ENCODE results near the gene NBEA.
A peak's percentile ranks its signal among the peaks of the same experiment; 100 is the strongest.

The NBEA gene

DNA sequence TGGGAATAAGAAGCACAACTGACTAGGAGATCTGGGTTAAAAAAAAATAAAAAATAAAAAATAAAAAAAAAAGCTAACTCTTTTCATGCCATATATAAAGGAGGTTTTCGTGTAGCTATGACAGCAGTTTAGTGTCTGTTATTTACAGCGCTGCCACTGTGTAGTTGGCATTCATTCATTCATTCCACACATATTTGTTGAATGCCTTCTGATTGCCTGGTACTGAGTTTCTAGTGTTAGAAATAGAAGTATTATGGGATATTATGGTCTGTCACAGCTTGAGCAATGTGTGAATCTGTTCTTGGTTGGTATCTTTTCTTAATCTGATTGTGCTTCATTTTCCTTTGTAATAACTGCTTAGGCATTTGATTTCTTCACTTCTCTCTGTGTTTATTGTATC, 237.4 kb downstream of the NBEA start:
- in situ Hi-C loops (cut with HindIII; ENCODE audit: low pct_unique_long_range_greater_than_20kb, low sequenced_read_pairs), result no loop called here
- DNase-seq (ENCODE audit: low read depth in 1 of 2, low spot score in 1 of 2), result peak in 1 of 2 experiments; percentile 17
- no peak for TF ChIP-seq JUND (IDR thresholded peaks at IDR 0.05; ENCODE audit: low read depth)

DNA sequence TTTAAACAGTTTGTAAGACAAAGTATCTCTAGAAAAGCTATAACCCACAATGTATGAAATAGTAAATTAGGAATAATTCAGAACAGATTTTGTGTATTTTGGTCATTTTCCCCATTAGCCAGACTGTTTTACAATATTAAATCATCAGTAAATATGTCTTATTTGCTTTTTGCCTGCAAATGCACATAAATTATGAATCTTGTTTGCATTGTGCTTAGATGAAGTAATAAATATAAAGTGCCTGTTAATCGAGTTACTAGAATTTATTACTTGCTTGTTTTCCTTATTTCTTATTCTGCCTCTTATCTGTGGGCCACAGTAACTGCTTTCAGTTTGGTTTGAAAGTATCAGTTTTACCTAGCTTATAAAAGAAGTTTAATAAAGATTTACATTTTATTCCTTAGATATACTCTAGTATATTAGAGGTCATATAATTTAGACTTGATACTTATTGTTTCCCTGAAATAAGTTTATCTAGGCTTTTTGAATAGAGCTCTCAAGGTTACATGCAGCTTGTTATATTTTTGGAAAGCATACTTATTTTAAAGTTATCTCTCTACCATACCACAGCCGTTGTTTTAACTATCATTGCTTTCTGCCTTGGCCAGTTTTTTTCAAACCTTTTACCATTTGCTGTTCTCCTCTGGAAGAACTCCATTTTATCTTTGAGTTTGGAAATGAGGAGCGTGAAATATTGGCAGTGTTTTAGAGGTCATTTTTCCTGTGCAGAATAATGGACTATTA, 238.0 kb downstream of the NBEA start:
- in situ Hi-C loops (cut with HindIII; ENCODE audit: low pct_unique_long_range_greater_than_20kb, low sequenced_read_pairs), result no loop called here
- no peak for DNase-seq (ENCODE audit: low read depth in 1 of 2, low spot score in 1 of 2)
- no peak for TF ChIP-seq JUND (IDR thresholded peaks at IDR 0.05; ENCODE audit: low read depth)

DNA sequence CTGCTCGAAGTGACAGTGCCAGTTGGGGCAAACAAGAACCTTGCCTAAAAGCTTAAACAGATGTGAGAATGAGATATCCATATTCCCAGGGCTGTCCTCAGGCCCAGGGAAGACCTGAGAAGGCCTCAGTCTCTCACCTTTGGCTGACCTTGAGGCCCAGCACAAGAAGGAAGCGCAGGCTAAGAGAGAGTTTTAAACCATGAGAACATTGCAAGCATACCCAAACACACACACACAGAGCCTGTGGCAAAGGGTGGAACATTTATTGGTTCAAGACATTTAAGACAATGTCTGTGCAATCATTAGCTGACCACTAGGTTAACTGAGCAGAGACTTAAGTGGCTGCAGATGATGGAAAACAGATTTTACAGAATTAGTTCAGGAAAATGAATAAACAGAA, 248.2 kb downstream of the NBEA start:
- peak in 1 of 2 experiments; percentile 26 for DNase-seq (ENCODE audit: low read depth in 1 of 2, low spot score in 1 of 2)
- in situ Hi-C loops (cut with HindIII; ENCODE audit: low pct_unique_long_range_greater_than_20kb, low sequenced_read_pairs), result no loop called here
- TF ChIP-seq JUND (IDR thresholded peaks at IDR 0.05; ENCODE audit: low read depth), result no peak

DNA sequence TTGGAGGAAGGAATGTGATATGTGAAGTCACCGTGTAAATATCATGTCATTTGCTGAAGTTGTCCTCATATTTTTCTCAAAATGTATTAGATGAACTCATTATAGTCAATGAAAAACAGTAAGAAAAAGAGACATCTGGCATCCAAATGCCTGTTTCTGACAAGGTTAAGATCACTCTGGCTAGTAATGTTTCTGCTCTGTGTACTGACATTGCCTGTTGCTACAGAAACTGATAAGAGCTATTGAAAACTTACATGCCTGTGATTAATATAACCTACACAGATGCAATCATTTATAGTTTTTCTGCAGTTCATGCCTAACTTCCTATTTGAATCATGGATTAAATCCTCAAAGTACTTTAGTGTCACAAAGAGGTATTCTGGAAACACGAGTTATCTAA, 249.8 kb downstream of the NBEA start:
- TF ChIP-seq JUND (IDR thresholded peaks at IDR 0.05; ENCODE audit: low read depth), result no peak
- in situ Hi-C loops (cut with HindIII; ENCODE audit: low pct_unique_long_range_greater_than_20kb, low sequenced_read_pairs), result no loop called here

DNA sequence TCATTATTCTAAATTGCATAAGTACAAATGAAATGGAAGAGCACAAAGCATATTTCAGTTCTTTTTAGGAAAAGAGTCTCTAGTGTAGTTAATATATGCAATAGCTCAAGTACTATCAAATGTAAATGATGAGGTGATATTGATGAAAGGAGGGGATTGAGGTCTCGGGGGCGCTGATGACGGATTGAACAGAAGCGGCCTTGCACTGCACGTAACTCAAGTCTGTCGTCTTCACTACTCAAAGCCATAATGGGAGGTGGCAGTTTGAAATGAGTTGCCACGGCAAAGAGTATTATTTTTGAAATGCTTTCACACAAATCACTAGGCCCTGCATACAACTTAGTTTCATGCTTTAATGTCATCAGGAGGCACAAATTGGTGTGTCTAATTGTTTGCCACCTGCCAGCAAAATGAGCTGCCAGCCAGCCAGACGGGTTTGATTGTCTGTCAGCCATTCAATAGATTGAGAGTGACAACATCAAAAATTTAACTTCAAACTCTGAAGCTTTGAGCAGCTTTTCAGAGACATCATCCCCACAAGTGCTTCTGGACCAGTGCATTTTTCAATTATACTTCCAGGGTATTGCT, 256.6 kb downstream of the NBEA start:
- in situ Hi-C loops (cut with HindIII; ENCODE audit: low pct_unique_long_range_greater_than_20kb, low sequenced_read_pairs), result no loop called here
- DNase-seq (ENCODE audit: low read depth in 1 of 2, low spot score in 1 of 2), result no peak
- no peak for TF ChIP-seq JUND (IDR thresholded peaks at IDR 0.05; ENCODE audit: low read depth)

More for the DNA sequence above, 249.8 kb downstream of the NBEA start:
- no peak for DNase-seq (ENCODE audit: low read depth in 1 of 2, low spot score in 1 of 2)

DNA sequence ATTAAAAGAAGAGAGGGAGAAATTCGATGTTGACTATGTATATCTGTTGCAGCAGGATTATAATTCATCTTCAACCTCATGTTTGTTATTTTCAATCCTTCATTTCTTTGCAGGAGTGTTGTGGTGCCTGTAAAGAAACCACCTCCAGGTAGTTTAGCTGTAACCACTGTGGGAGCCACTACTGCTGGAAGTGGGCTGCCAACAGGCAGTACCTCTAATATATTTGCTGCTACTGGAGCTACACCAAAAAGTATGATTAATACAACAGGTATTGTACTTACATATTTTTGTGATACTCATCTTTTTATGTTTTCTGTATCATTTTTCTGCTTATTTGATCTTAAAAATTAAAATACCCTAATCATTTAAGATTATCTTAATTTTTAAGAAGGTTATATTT, 266.5 kb downstream of the NBEA start:
- DNase-seq (ENCODE audit: low read depth in 1 of 2, low spot score in 1 of 2), result no peak
- TF ChIP-seq JUND (IDR thresholded peaks at IDR 0.05; ENCODE audit: low read depth), result no peak
- in situ Hi-C loops (cut with HindIII; ENCODE audit: low pct_unique_long_range_greater_than_20kb, low sequenced_read_pairs), result no loop called here

DNA sequence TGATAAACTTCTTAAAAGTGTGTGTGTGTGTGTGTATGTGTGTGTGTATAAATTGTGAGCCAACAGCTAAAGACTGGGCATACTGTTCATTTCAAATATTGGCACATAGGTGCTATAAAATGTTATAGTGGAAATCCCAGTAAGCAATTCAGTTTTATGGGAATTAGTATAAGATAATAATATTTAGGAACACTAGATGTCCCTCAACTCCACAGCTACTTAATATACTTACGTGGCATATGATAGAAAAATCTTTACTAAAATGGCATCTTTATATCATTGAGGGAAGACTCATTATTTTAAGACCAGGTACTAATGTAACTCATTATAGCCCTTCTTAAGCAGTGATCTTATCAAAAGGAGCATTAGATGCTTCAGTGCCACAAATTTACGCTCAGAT, 268.2 kb downstream of the NBEA start:
- in situ Hi-C loops (cut with HindIII; ENCODE audit: low pct_unique_long_range_greater_than_20kb, low sequenced_read_pairs), result no loop called here
- no peak for TF ChIP-seq JUND (IDR thresholded peaks at IDR 0.05; ENCODE audit: low read depth)
- DNase-seq (ENCODE audit: low read depth in 1 of 2, low spot score in 1 of 2), result peak in 1 of 2 experiments; percentile 5

DNA sequence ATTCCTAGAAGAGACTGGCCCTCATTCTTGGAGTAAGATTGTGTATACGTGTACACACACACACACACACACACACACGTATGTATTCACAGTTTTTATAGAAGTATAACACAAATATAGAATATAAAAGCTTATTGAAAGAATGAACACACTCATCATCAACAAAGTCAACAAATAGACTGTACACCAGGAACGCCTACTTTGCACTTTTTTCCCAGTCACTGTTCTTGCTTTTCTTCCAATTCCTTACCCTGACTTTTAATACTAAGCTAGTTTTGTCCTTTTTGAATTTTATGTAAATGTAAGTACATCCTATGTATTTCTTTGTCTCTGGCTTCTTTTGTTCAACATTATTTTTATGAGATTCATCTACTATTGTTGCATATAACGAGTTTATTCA, 269.9 kb downstream of the NBEA start:
- in situ Hi-C loops (cut with HindIII; ENCODE audit: low pct_unique_long_range_greater_than_20kb, low sequenced_read_pairs), result no loop called here
- no peak for TF ChIP-seq JUND (IDR thresholded peaks at IDR 0.05; ENCODE audit: low read depth)

DNA sequence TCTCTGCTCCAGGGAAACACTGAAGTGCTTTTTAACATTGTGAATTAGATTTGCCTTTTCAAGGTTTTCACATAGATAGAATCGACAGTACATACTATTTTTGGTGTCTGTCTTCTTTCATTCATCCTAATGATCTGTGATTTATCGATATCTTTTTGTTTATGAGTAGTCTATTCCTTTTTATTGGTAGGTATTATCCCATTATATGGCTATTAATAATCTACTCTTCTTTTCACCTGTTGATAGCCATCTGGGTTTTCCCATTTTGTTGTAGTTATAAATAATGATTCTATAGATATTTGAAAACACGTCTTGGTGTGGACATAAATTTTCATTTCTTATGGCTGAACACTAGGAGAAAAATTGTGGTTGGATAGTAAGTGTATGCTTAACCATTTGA, 271.8 kb downstream of the NBEA start:
- no peak for DNase-seq (ENCODE audit: low read depth in 1 of 2, low spot score in 1 of 2)
- in situ Hi-C loops (cut with HindIII; ENCODE audit: low pct_unique_long_range_greater_than_20kb, low sequenced_read_pairs), result no loop called here
- TF ChIP-seq JUND (IDR thresholded peaks at IDR 0.05; ENCODE audit: low read depth), result no peak

More for the DNA sequence above, 269.9 kb downstream of the NBEA start:
- DNase-seq (ENCODE audit: low read depth in 1 of 2, low spot score in 1 of 2), result no peak

DNA sequence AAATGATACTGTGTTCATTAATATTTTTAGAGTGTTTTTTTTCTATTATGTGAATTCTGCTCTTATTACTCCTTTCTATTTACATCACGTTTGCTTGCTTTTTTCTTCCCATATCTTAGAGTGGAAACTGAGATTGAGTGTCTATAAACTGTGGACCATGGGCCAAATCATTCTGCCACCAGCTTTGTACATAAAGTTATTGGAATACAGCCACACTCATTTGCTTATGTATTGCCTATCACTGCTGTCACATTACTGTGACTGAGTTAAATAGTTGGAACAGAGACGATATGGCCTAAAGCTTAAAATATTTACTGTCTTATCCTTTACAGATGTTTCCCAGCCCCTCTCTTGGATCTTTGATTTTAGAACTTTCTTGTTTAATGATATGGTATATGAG, 274.1 kb downstream of the NBEA start:
- TF ChIP-seq JUND (IDR thresholded peaks at IDR 0.05; ENCODE audit: low read depth), result no peak
- in situ Hi-C loops (cut with HindIII; ENCODE audit: low pct_unique_long_range_greater_than_20kb, low sequenced_read_pairs), result no loop called here
- no peak for DNase-seq (ENCODE audit: low read depth in 1 of 2, low spot score in 1 of 2)

DNA sequence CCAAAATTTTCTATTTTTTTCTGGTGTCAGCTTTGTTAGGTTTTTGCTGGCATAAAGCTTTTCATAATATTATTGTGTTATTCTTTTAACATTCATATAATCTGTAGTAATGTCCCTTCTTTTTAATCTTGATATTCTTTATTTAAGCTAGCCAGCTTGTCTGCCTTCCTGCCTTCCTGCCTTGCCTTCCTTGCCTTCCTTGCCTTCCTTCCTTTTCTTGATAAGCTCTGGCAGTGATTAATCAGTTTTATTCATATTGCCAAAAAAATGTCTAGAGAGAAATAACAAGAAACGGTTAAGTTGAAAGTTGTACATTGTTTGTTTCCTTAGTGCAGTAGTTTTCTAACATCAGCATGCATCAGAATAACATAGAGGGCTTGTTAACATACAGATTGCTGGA, 277.0 kb downstream of the NBEA start:
- DNase-seq (ENCODE audit: low read depth in 1 of 2, low spot score in 1 of 2), result no peak
- no peak for TF ChIP-seq JUND (IDR thresholded peaks at IDR 0.05; ENCODE audit: low read depth)
- in situ Hi-C loops (cut with HindIII; ENCODE audit: low pct_unique_long_range_greater_than_20kb, low sequenced_read_pairs), result no loop called here

DNA sequence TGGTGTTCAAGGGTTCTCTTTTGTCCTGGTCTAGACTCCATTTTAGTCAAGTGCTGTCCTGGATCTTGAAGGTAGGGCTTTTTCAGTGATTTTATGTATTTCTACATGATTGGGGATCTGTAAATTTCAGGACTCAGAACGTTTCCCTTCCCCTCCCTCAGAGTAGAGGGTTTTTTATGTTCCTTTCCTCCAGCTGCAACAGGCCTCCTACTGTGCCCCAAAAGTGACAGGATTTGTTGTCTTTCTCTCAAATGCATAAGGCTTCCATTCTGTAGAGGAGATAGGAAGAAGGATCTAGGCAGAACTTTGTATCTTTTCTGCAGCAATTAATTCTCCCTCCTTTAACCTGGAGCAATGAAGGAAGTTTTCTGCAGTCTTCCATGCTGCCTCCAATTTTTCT, 283.1 kb downstream of the NBEA start:
- no peak for TF ChIP-seq JUND (IDR thresholded peaks at IDR 0.05; ENCODE audit: low read depth)
- in situ Hi-C loops (cut with HindIII; ENCODE audit: low pct_unique_long_range_greater_than_20kb, low sequenced_read_pairs), result no loop called here
- no peak for DNase-seq (ENCODE audit: low read depth in 1 of 2, low spot score in 1 of 2)

DNA sequence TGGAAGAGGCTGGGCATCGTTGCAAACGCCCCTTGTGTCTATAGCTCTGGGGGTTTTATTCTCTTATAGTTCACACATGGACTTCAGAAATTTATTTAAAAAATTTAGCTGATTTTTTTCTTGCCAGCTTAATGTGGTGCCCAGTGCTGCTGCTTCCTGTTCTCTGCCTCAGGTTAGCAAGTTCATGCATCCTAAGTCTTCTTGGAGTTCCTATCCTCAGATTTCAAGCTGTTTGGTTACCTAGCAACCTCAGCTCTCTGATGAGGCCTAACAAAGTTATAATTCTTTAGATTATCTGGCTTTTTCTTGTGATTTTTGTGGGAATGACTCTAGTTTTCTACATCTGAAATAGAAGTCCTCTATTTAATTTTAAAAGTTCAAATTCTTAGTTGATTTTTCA, 283.5 kb downstream of the NBEA start:
- in situ Hi-C loops (cut with HindIII; ENCODE audit: low pct_unique_long_range_greater_than_20kb, low sequenced_read_pairs), result no loop called here
- DNase-seq (ENCODE audit: low read depth in 1 of 2, low spot score in 1 of 2), result no peak
- no peak for TF ChIP-seq JUND (IDR thresholded peaks at IDR 0.05; ENCODE audit: low read depth)

DNA sequence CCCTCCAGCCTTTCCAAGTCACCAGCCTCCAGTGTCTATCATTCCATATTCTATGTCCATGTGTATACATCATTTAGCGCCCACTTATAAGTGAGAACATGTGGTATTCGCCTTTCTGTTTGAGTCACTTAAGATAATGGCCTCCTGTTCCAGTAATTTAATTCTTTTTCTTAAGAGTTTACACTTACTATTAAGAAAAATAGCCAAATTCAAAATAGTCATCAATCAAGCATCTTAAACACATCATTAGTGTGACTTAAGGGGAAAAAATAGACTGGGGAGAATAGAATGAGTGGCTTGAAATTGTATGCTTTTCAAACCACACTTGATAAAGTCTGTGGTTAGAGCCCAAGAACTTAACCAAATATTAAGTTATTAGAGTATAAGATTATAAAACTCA, 286.5 kb downstream of the NBEA start:
- TF ChIP-seq JUND (IDR thresholded peaks at IDR 0.05; ENCODE audit: low read depth), result no peak
- DNase-seq (ENCODE audit: low read depth in 1 of 2, low spot score in 1 of 2), result no peak
- in situ Hi-C loops (cut with HindIII; ENCODE audit: low pct_unique_long_range_greater_than_20kb, low sequenced_read_pairs), result no loop called here
